MG63 (cell line): ENCODE data around the gene HELZ2. TPM values are rescaled to one million over a fixed set of nuclear protein-coding genes. Genes with fewer than 3 reads are reported as not detected.

Experiments
- DNase-seq: peaks from one replicate; pipeline ENCODE4 v3.0.0-alpha.2; 2020
- H3K27me3 ChIP-seq: fragments of 250-450 bp; sonication (Bioruptor Pico); 2 replicates; pipeline ENCODE4 v1.5.1; 2020; ENCODE audit warnings: mild to moderate bottlenecking, moderate library complexity
- H3K36me3 ChIP-seq: fragments of 250-450 bp; sonication (Bioruptor Pico); 2 replicates; pipeline ENCODE4 v1.5.1; 2020; ENCODE audit warnings: mild to moderate bottlenecking, moderate library complexity
- H3K4me3 ChIP-seq: fragments of 250-450 bp; sonication (Bioruptor Pico); 2 replicates; pipeline ENCODE4 v1.5.1; 2020; ENCODE audit warnings: mild to moderate bottlenecking, moderate library complexity
- H3K9me3 ChIP-seq: fragments of 250-450 bp; sonication (Bioruptor Pico); 2 replicates; pipeline ENCODE4 v1.5.1; 2020; ENCODE audit warnings: mild to moderate bottlenecking, moderate library complexity
- total RNA-seq: library from RNA; depleted of rRNA; stranded (reverse); fragments of >200 nt; shearing (Covaris generic); gene quantifications from 2 replicates; pipeline ENCODE4 v1.2.3, GENCODE V29; 2014; ENCODE audit warnings: low replicate concordance

Gene HELZ2
- total RNA-seq, 1 experiment from 2014 or later = 26.4 TPM

DNA sequence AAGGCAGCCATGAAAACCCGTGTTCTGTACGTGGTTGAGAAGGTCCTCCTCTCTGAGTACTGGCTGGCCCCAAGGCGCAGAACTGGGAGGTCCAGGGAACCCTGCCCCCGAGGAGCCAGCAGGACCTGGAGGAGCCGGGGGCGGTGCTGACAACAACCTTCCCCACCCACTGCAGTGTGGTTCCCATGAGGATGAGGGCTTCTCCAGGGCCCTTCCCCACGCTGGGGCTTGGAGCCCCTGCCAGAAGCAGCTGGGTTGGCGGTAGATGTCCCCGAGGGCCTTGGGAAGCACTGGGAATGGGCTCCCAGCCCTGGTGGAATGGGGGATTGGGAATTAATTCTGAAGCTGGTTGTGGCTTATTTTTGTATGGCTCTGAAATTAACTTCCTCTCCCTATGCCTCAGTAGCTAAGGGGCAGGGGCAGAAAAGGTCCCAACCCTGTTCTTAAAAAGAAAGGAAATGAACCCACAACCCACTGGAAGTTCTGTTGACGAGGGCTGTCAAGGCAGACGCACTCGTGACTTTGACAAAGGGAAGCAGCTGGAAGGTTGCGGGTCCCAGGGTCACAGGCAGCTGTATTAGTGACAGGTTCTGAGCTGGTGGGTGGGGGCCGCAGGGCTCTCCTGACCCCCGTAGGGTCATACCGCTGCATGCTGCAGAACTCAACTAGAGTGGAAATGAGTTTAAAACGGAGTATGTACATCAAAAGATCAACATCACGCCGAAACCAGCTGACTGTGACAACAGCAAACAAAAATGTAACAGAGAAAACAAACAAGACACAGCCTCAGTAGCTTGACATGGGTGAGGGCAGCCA is 13.9 kb upstream of the HELZ2 start:
- Histone ChIP-seq H3K9me3 (no peaks in the 10 kb centered on the region), H3K27me3 (no peaks in the 10 kb centered on the region), H3K4me3 (no peak overlapping the region), H3K36me3 (peaks cover 41% of the 10 kb centered on the region)
- DNase-seq = no peak

DNA sequence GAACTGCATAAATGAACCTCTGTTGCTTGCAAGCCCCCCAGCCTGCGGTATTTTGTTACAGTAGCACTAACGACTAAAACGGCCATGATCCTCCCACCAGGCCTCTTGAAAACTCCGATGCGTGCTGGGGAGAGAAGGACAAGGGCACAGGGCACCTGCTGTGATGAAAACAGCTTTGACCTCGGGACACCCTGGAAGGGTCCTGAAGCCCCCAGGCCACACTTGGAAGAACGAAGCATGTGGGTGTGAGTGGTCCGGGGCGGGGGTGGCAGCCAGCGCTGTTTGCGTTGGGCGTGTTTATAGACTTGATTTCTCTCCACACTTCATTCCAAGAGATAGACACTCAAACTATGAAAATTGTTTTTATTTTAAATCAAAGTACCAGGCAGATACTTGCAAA is 13.2 kb upstream of the HELZ2 start:
- Histone ChIP-seq H3K27me3 (no peaks in the 10 kb centered on the region), H3K36me3 (peaks cover 35% of the 10 kb centered on the region), H3K4me3 (no peak overlapping the region), H3K9me3 (no peaks in the 10 kb centered on the region)
- DNase-seq = no peak

GRCh38 chr20:63586797-63587196 is 12.8 kb upstream of the HELZ2 start:
- Histone ChIP-seq H3K9me3 (no peaks in the 10 kb centered on the region), H3K4me3 (no peak overlapping the region), H3K27me3 (no peaks in the 10 kb centered on the region), H3K36me3 (peaks cover 32% of the 10 kb centered on the region)
- no peak for DNase-seq

GRCh38 chr20:63585616-63586565 is 11.9 kb upstream of the HELZ2 start:
- H3K4me3 ChIP-seq = no peak overlapping the region
- no peaks in the 10 kb centered on the region for H3K27me3 ChIP-seq
- H3K36me3 ChIP-seq = peaks cover 24% of the 10 kb centered on the region
- H3K9me3 ChIP-seq = no peaks in the 10 kb centered on the region
- DNase-seq = no peak

DNA sequence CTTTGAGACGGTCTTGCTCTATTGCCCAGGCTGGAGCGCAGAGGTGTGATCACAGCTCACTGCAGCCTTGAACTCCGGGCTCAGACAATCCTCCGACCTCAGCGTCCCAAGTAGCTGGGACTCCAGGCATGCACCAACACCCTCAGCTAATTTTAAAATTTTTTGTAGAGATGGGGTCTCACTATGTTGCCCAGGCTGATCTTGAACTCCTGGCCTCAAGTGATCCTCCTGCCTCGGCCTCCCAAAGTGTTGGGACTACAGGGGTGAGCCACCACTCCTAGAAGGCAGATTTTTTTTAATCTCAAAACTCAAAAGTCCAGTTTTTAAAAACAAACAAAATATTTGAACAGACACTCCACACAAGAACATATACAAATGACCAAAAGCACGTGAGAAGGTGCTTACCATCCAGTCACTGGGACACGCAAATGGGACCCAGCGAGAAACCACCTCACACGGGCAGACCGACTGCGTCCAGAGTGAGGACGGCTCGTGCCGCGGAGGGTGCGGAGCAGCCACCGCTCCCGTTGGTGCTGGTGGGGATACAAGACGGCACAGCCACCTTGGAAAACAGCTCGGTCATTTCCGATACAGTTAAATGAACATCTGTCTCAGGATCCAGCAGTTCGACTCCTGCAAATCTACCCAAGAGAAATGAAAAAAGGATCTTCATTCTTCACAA is 8.5 kb upstream of the HELZ2 start:
- no peak overlapping the region for H3K4me3 ChIP-seq
- H3K27me3 ChIP-seq = no peaks in the 10 kb centered on the region
- H3K9me3 ChIP-seq = no peaks in the 10 kb centered on the region
- H3K36me3 ChIP-seq = no peaks in the 10 kb centered on the region; the same call in 1 of the 2 replicates
- no peak for DNase-seq

GRCh38 chr20:63580796-63581461 is 6.9 kb upstream of the HELZ2 start:
- no peak for DNase-seq
- Histone ChIP-seq H3K9me3 (no peaks in the 10 kb centered on the region), H3K36me3 (no peaks in the 10 kb centered on the region), H3K27me3 (no peaks in the 10 kb centered on the region), H3K4me3 (no peak overlapping the region)

GRCh38 chr20:63579017-63579694 is 5.1 kb upstream of the HELZ2 start:
- H3K27me3 ChIP-seq = no peaks in the 10 kb centered on the region
- H3K4me3 ChIP-seq = no peak overlapping the region
- no peak for DNase-seq
- H3K9me3 ChIP-seq = no peaks in the 10 kb centered on the region
- no peaks in the 10 kb centered on the region for H3K36me3 ChIP-seq

DNA sequence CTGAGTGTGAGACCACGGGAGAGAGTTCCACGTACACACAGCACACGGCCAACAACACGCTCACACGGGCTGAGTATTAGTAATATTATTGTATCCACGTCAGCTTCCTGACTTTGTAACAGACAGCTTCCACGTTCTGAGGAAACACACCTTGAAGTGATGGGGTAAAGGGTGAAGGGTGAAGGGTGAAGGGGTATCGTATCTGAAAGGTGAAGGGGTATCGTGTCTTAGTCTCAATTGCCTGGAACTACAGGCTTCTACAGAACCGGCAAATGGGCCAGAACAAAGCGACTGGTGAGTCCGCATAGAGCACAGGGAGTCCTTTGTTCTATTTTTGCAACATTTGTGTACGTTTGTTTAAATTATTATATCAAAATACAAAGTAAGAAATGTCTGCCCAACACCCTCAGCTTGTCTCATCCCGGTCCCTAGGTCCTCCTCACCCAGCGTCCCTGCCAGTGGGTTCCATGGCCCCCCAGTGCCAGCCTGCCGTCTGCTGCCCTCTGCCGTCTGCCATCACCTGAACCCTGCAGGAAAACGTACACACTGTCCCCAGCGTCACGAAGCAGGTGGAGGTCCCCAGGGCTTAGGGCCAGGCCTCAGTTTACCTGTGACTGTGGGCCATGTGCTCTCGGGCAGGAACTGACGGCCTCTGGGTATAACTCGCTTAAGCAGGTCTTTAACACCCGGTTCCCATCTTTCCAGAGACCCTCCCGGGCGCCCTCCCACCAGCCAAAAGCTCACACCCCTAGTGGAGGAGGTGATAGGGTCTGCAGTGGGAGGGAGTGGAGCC is 4.4 kb upstream of the HELZ2 start:
- no peaks in the 10 kb centered on the region; the same call in 1 of the 2 replicates for H3K36me3 ChIP-seq
- H3K4me3 ChIP-seq = no peak overlapping the region
- no peak for DNase-seq
- no peaks in the 10 kb centered on the region for H3K9me3 ChIP-seq
- no peaks in the 10 kb centered on the region for H3K27me3 ChIP-seq

DNA sequence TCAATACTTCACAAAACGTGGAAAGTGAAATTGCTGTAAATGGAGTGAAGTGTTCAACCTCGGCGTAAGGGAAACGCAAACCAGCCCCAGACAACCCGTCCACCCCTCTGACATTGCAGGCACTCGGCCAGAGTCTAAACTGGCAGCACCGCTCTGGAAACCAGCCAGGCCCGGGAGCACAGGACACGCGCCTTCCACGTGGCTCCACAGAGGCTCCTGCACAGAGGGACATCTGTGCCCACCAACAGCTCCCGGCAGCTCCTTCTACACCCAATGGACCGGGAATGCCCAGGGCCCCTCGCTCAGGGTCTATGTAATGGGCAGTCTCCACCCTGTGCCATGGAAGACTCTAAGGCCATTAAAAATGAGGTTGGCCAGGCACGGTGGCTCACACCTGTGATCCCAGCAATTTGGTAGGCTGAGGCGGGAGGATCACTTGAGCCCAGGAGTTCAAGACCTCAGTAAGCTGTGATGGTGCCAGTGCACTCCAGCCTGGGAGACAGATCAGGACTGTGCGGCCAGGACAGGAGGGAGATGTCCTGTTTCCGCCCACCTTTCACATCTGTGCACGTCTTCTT is 3.4 kb upstream of the HELZ2 start:
- Histone ChIP-seq H3K27me3 (no peaks in the 10 kb centered on the region), H3K4me3 (no peak overlapping the region), H3K36me3 (peaks cover 6% of the 10 kb centered on the region), H3K9me3 (no peaks in the 10 kb centered on the region)
- DNase-seq = no peak

GRCh38 chr20:63576311-63576710 is 2.3 kb upstream of the HELZ2 start:
- H3K4me3 ChIP-seq = no peak overlapping the region
- DNase-seq = no peak
- no peaks in the 10 kb centered on the region for H3K9me3 ChIP-seq
- H3K27me3 ChIP-seq = no peaks in the 10 kb centered on the region
- H3K36me3 ChIP-seq = peaks cover 11% of the 10 kb centered on the region

DNA sequence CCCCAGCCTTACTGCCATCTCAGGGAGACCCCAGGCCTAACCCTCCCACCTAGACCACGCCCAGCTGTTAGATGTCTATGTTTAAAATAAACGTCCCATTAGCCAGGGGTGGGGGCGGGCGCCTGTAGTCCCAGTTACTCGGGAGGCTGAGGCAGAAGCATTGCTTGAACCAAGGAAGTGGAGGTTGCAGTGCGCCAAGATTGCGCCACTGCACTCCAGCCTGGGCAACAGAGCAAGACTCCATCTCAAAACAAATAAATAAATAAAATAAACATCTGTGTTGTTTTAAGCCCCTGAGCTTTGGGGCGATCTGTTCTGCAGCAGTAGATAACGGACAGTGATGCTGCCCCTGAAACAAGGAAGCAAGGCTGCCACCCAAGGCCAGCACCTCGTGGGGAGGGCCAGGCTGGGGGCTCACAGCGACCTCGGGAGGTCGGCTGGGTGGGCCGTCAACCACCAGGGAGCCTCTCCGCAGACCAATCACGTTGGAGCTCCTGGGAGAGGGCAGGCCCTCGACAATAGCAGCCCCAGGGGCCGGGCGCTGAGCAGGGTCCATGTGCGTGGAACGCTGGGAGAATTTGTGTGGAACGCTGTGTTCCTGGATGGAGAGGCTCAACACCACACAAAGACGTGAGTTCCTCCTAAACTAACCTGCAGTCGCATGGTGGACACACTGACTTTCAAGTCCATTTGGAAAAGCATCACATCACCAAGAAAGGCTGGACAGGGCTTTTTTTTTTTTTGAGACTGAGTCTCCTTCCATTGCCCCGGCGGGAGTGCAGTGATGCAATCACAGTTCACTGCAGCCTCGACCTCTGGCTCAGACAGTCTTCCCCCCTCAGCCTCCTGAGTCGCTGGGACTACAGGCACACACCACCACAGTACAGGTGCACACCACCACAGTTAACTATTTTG is 1.0 kb upstream of the HELZ2 start:
- Histone ChIP-seq H3K27me3 (no peaks in the 10 kb centered on the region), H3K9me3 (no peaks in the 10 kb centered on the region), H3K4me3 (peak overlapping the region; percentile 45), H3K36me3 (peaks cover 14% of the 10 kb centered on the region)
- peak; percentile 83 for DNase-seq

- DNase-seq = no peak
- Histone ChIP-seq H3K4me3 (peak overlapping the region; percentile 72), H3K9me3 (no peaks in the 10 kb centered on the region), H3K27me3 (no peaks in the 10 kb centered on the region), H3K36me3 (peaks cover 22% of the 10 kb centered on the region)
Observed at GRCh38 chr20:63573647-63574131, 350 bp downstream of the HELZ2 start.

- DNase-seq = peak; percentile 44
- Histone ChIP-seq H3K36me3 (peaks cover 29% of the 10 kb centered on the region), H3K9me3 (no peaks in the 10 kb centered on the region), H3K27me3 (no peaks in the 10 kb centered on the region), H3K4me3 (peak overlapping the region; percentile 72)
Observed at GRCh38 chr20:63572788-63573646, 1.0 kb downstream of the HELZ2 start.
